ENCODE measurements around the gene KANK2. TPM values are rescaled to one million over a fixed set of nuclear protein-coding genes. Genes with fewer than 3 reads are reported as not detected.

Gene KANK2
- total and polyA plus RNA-seq, 2 experiments from 2014 or later, result 15.9 to 65.4 TPM

DNA sequence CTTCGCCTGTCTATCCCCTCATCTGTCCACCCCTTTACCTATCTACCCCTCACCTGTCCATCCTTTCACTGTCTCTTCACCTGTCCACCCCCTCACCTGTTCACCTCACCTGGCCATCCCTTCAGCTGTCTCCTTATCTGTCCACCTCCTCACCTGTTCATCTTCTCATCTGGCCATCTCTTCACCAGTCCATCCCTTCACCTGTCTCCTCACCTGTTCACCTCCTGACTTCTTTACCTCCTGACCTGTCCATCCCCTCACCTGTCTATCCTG is 13.2 kb upstream of the KANK2 start:
- Histone ChIP-seq H3K4me1 (ENCODE audit: insufficient read depth) (no peaks in the 10 kb centered on the region), H3K27me3 (ENCODE audit: insufficient read depth) (no peaks in the 10 kb centered on the region), H3K9me2 (ENCODE audit: insufficient read depth) (no peaks in the 10 kb centered on the region), H3F3A (replicated peaks; ENCODE audit: low read depth) (0 out of 2 replicates have a peak, but pooled peaks cover 7% of the 10 kb centered on the region), H3K4me3 (no peak overlapping the region), H3K79me2 (replicated peaks; ENCODE audit: insufficient read depth) (no peaks in the 10 kb centered on the region), H2AFZ (no peak overlapping the region), H3K27ac (ENCODE audit: low read depth) (no peak overlapping the region), H3K4me2 (no peak overlapping the region), H4K20me1 (replicated peaks; ENCODE audit: insufficient read depth) (0 out of 2 replicates have a peak, but pooled peaks cover 3% of the 10 kb centered on the region), H3K36me3 (ENCODE audit: insufficient read depth) (0 out of 2 replicates have a peak, but pooled peaks cover 3% of the 10 kb centered on the region)
- no peak overlapping the region for H3K27ac Mint-ChIP-seq
- peaks cover 1% of the 10 kb centered on the region for H3K27me3 Mint-ChIP-seq (ENCODE audit: insufficient read depth, low read depth, poor library complexity)
- H3K9me3 Mint-ChIP-seq, result no peaks in the 10 kb centered on the region; the same call in 2 of the 3 replicates
- TF ChIP-seq ZNF114 (CRISPR knock-in tag; IDR thresholded peaks at IDR 0.05), result no peak
- no peak for TF ChIP-seq POLR2AphosphoS5 (IDR thresholded peaks at IDR 0.05; ENCODE audit: low read depth)
- no peak for TF ChIP-seq ETS1 (IDR thresholded peaks at IDR 0.05)
- no peak for TF ChIP-seq JUNB (IDR thresholded peaks at IDR 0.05; ENCODE audit: unreplicated experiment)
- TF ChIP-seq CTCF (conservative IDR thresholded peaks at IDR 0.05; ENCODE audit: low read depth in 2 of 2), result no peak
- TF ChIP-seq, protein P1, sequence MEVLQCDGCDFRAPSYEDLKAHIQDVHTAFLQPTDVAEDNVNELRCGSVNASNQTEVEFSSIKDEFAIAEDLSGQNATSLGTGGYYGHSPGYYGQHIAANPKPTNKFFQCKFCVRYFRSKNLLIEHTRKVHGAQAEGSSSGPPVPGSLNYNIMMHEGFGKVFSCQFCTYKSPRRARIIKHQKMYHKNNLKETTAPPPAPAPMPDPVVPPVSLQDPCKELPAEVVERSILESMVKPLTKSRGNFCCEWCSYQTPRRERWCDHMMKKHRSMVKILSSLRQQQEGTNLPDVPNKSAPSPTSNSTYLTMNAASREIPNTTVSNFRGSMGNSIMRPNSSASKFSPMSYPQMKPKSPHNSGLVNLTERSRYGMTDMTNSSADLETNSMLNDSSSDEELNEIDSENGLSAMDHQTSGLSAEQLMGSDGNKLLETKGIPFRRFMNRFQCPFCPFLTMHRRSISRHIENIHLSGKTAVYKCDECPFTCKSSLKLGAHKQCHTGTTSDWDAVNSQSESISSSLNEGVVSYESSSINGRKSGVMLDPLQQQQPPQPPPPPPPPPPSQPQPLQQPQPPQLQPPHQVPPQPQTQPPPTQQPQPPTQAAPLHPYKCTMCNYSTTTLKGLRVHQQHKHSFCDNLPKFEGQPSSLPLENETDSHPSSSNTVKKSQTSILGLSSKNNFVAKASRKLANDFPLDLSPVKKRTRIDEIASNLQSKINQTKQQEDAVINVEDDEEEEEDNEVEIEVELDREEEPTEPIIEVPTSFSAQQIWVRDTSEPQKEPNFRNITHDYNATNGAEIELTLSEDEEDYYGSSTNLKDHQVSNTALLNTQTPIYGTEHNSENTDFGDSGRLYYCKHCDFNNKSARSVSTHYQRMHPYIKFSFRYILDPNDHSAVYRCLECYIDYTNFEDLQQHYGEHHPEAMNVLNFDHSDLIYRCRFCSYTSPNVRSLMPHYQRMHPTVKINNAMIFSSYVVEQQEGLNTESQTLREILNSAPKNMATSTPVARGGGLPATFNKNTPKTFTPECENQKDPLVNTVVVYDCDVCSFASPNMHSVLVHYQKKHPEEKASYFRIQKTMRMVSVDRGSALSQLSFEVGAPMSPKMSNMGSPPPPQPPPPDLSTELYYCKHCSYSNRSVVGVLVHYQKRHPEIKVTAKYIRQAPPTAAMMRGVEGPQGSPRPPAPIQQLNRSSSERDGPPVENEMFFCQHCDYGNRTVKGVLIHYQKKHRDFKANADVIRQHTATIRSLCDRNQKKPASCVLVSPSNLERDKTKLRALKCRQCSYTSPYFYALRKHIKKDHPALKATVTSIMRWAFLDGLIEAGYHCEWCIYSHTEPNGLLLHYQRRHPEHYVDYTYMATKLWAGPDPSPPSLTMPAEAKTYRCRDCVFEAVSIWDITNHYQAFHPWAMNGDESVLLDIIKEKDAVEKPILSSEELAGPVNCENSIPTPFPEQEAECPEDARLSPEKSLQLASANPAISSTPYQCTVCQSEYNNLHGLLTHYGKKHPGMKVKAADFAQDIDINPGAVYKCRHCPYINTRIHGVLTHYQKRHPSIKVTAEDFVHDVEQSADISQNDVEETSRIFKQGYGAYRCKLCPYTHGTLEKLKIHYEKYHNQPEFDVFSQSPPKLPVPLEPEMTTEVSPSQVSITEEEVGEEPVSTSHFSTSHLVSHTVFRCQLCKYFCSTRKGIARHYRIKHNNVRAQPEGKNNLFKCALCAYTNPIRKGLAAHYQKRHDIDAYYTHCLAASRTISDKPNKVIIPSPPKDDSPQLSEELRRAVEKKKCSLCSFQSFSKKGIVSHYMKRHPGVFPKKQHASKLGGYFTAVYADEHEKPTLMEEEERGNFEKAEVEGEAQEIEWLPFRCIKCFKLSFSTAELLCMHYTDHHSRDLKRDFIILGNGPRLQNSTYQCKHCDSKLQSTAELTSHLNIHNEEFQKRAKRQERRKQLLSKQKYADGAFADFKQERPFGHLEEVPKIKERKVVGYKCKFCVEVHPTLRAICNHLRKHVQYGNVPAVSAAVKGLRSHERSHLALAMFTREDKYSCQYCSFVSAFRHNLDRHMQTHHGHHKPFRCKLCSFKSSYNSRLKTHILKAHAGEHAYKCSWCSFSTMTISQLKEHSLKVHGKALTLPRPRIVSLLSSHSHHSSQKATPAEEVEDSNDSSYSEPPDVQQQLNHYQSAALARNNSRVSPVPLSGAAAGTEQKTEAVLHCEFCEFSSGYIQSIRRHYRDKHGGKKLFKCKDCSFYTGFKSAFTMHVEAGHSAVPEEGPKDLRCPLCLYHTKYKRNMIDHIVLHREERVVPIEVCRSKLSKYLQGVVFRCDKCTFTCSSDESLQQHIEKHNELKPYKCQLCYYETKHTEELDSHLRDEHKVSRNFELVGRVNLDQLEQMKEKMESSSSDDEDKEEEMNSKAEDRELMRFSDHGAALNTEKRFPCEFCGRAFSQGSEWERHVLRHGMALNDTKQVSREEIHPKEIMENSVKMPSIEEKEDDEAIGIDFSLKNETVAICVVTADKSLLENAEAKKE (CRISPR knock-in tag; IDR thresholded peaks at IDR 0.05), result no peak
- TF ChIP-seq CREB1 (CRISPR knock-in tag; IDR thresholded peaks at IDR 0.05; ENCODE audit: low read depth), result no peak
- TF ChIP-seq EZH2 (IDR thresholded peaks at IDR 0.05; ENCODE audit: low read depth, unreplicated experiment), result no peak
- no peak for TF ChIP-seq NANOG (IDR thresholded peaks at IDR 0.05; ENCODE audit: borderline replicate concordance)
- no peak for TF ChIP-seq STAT1 (IDR thresholded peaks at IDR 0.05; ENCODE audit: unreplicated experiment)
- no peak for TF ChIP-seq REST (IDR thresholded peaks at IDR 0.05; ENCODE audit: unreplicated experiment)
- no peak for TF ChIP-seq ZNF331 (CRISPR knock-in tag; IDR thresholded peaks at IDR 0.05; ENCODE audit: low read depth)
- no peak for TF ChIP-seq EZH2phosphoT487 (IDR thresholded peaks at IDR 0.05; ENCODE audit: unreplicated experiment)
- H3K36me3 Mint-ChIP-seq (ENCODE audit: low read depth), result peaks cover 17% of the 10 kb centered on the region
- ATAC-seq (no peak), DNase-seq (ENCODE audit: low spot score) (no peak)
- no peak overlapping the region for H3K4me3 Mint-ChIP-seq
- no peaks in the 10 kb centered on the region for H3K4me1 Mint-ChIP-seq

All from GM23338 (cell line).